GM21515 (cell line): Measurements from ENCODE around the gene RAB11B.
"Not testable (repeated sequence)": the region's sequence is repeated elsewhere in the genome, so short reads cannot be mapped to it uniquely, and the experiment has no call there.

Experiments
- ATAC-seq: cut with Tn5 transposase; IDR thresholded peaks from one replicate; pipeline ENCODE4 v1.9.1; 2021; ENCODE audit not compliant: unreplicated experiment

Gene RAB11B

DNA sequence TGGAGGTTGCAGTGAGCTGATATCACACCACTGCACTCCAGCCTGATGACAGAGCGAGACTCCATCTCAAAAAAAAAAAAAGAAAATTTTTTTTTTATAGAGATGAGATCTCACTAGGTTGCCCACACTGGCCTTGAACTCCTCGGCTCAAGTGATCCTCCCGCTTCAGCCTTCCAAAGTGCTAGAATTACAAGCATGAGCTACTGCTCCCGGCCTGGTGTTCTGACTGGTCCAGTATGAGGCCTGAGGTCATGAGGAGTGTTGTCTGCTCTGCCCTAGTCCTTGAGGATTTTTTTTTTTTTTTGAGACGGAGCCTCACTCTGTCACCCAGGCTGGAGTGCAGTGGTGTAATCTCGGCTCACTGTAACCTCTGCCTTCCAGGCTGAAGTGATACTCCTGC, 35.2 kb downstream of the RAB11B start:
- not testable (repeated sequence) for ATAC-seq

- ATAC-seq = no peak
Measured at GRCh38 chr19:8426283-8426682, 36.1 kb downstream of the RAB11B start.

- ATAC-seq = no peak
Measured at GRCh38 chr19:8429044-8429443, 38.9 kb downstream of the RAB11B start.

DNA sequence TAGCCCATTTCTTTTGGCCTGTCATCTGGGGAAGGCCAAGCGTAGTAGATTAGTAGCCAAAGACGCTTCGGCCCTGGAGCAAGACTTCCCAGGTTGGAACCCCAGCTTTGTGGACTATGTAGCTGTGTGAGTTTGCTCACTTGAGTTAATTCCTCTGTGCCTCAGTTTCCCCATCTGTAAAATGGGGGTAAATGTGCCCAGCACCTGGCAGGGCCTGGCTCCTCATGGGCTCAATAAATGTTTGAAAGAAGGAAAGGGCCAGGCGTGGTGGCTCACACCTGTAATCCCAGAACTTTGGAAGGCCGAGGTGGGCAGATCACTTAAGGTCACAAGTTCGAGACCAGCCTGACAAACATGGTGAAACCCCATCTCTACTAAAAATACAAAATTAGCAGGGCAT, 39.7 kb downstream of the RAB11B start:
- ATAC-seq = no peak

DNA sequence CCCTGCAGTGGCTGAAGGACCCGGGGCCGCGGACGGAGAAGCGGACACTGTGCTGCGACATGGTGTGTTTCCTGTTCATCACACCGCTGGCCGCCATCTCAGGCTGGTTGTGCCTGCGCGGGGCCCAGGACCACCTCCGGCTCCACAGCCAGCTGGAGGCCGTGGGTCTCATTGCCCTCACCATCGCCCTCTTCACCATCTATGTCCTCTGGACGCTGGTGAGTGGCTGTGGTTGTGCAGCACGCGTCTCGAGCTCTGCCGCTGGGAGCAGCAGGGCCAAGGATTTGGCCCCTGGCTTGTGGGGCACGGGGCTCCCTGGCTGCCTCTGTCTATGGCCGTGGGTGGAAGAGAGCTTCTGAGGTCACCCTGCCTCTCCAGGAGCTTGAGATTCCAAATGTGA, 40.5 kb downstream of the RAB11B start:
- ATAC-seq = no peak

DNA sequence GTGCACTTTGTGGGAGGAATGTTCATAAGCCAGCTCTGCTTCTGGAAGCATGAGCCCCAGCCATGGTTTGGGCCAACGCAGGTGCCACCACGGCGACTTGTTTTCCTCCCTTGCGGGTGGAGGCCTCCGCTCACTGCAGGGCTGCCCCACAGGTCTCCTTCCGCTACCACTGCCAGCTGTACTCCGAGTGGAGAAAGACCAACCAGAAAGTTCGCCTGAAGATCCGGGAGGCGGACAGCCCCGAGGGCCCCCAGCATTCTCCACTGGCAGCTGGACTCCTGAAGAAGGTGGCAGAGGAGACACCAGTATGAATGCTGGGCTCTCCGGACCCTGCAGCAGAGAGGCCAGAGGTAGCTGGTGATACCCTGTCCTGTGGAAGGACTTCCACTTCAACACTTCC, 48.1 kb downstream of the RAB11B start:
- ATAC-seq = no peak

GRCh38 chr19:8441725-8442544, 51.8 kb downstream of the RAB11B start:
- ATAC-seq = no peak

DNA sequence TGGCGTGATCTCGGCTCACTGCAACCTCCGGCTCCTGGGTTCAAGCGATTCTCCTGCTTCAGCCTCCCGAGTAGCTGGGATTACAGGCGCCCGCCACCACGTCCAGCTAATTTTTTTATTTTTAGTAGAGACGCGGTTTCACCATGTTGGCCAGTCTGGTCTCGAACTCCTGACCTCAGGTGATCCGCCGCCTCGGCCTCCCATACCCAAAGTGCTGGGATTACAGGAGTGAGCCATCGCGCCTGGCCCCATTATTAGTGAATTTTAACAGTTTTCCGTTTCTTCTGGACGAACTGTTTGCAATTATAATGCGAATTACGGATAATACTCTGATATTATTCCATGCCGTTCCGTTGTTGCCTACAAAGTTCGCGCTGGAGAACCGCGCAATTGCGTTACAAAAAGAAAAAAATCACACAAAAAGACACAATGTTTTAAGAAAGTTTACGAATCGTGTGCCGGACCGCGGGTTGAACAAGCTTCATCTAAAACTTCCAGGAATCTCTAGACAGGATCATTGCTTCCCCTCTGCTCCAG, 54.0 kb downstream of the RAB11B start:
- not testable (repeated sequence) for ATAC-seq

- ATAC-seq = peak; percentile 72
Measured at GRCh38 chr19:8444677-8445487, 54.7 kb downstream of the RAB11B start, which contains the start of gene HNRNPM. Gene HNRNPM, plus strand, starts transcription at chr19:8444975. Its CDS starts 24 bp downstream, at chr19:8444999.

- peak; percentile 16 for ATAC-seq
Measured at GRCh38 chr19:8445488-8446001, 55.4 kb downstream of the RAB11B start.

GRCh38 chr19:8446061-8446709, 56.0 kb downstream of the RAB11B start:
- no peak for ATAC-seq

- ATAC-seq = no peak
Measured at GRCh38 chr19:8449830-8450229, 59.7 kb downstream of the RAB11B start.

GRCh38 chr19:8451377-8451776, 61.2 kb downstream of the RAB11B start:
- no peak for ATAC-seq

- no peak for ATAC-seq
Measured at GRCh38 chr19:8451885-8452284, 61.7 kb downstream of the RAB11B start.

GRCh38 chr19:8452446-8453123, 62.4 kb downstream of the RAB11B start:
- no peak for ATAC-seq

DNA sequence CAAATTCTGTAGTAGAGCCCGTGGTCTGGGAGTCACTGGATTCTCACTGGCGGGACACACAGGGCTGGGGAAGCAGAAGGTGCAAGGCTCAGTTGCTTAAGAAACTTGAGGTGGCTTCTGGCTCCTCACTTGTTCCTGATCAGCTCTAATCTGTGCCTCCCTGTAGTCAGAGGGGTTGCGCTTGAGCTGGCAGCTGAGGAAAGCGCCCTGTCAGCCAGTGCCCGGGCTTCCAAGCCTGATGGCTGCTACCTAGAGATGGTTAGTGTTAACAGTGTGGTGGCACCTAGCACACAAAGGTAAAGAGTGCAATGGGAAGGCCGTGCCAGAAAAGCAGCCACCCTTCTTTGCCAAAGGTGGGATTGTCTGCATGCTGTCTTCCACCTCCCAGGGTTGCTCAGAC, 63.5 kb downstream of the RAB11B start:
- no peak for ATAC-seq
